Keratinocyte (primary cell): ENCODE data around the gene NRG3. TPM values are rescaled to one million over a fixed set of nuclear protein-coding genes. Genes with fewer than 3 reads are reported as not detected.

ENCODE experiments used
- DNase-seq: peaks from one replicate; pipeline ENCODE4 v3.0.0-alpha.2; 2011; ENCODE audit warnings: low read depth, missing footprints, low spot score
- FAIRE-seq: peaks from 2 replicates; lab custom pipeline; 2011; peaks lifted over from hg19 to GRCh38; lab: Jason Lieb, UNC
- H2AFZ ChIP-seq: 2 replicates; pipeline ENCODE4 v1.6.0; 2012; ENCODE audit warnings: low read length, control low read depth, inconsistent platforms; ENCODE audit not compliant: control insufficient read depth
- H3K27ac ChIP-seq: 2 replicates; pipeline ENCODE4 v1.5.1; 2011; ENCODE audit warnings: low read length; ENCODE audit not compliant: control insufficient read depth, insufficient read depth
- H3K27me3 ChIP-seq: 3 replicates; pipeline ENCODE4 v1.6.0; 2011; ENCODE audit warnings: low read length; ENCODE audit not compliant: control insufficient read depth, insufficient read depth; ENCODE audit errors: extremely low read depth
- H3K36me3 ChIP-seq, 2 experiments: 2 replicates in 1 of 2; 3 replicates in 1 of 2; pipeline ENCODE4 v1.5.1; 2011; ENCODE audit warnings: low read length in 2 of 2, mild to moderate bottlenecking in 1 of 2; ENCODE audit not compliant: control insufficient read depth in 2 of 2, insufficient read depth in 2 of 2; ENCODE audit errors: extremely low read depth in 1 of 2
- H3K4me1 ChIP-seq: 3 replicates; pipeline ENCODE4 v1.5.1; 2011; ENCODE audit warnings: low read length; ENCODE audit not compliant: control insufficient read depth, insufficient read depth; ENCODE audit errors: extremely low read depth
- H3K4me2 ChIP-seq: 3 replicates; pipeline ENCODE4 v1.6.0; 2011; ENCODE audit warnings: low read depth, low read length; ENCODE audit not compliant: control insufficient read depth, insufficient read depth; ENCODE audit errors: extremely low read depth
- H3K4me3 ChIP-seq, 3 experiments: fragments of 200-600 bp in 1 of 3; sonication (generic) in 1 of 3; 2 replicates in 2 of 3; 3 replicates in 1 of 3; pipeline ENCODE4 v1.5.1; 2011 to 2016; ENCODE audit warnings: low read length in 3 of 3, mild to moderate bottlenecking in 3 of 3, control low read depth in 2 of 3, inconsistent platforms in 1 of 3, low read depth in 1 of 3, mixed read lengths in 1 of 3, mixed run types in 1 of 3, moderate library complexity in 1 of 3; ENCODE audit not compliant: control insufficient read depth in 2 of 3, insufficient read depth in 2 of 3; ENCODE audit errors: extremely low read depth in 1 of 3
- H3K79me2 ChIP-seq: 2 replicates; pipeline ENCODE4 v1.6.0; 2012; ENCODE audit warnings: low read length; ENCODE audit not compliant: control insufficient read depth, insufficient read depth
- H3K9ac ChIP-seq: 3 replicates; pipeline ENCODE4 v1.6.0; 2011; ENCODE audit warnings: low read length; ENCODE audit not compliant: control insufficient read depth, insufficient read depth; ENCODE audit errors: extremely low read depth
- H3K9me1 ChIP-seq: 3 replicates; pipeline ENCODE4 v1.6.0; 2011; ENCODE audit warnings: low read length; ENCODE audit not compliant: control insufficient read depth, insufficient read depth; ENCODE audit errors: extremely low read depth
- H3K9me3 ChIP-seq: 2 replicates; pipeline ENCODE4 v1.5.1; 2012; ENCODE audit warnings: low read depth, low read length; ENCODE audit not compliant: control insufficient read depth
- H4K20me1 ChIP-seq: 3 replicates; pipeline ENCODE4 v1.6.0; 2011; ENCODE audit warnings: low read length; ENCODE audit not compliant: control insufficient read depth, insufficient read depth; ENCODE audit errors: extremely low read depth
- EZH2 ChIP-seq: IDR thresholded peaks from one replicate; pipeline ENCODE4 v1.6.1; 2012; ENCODE audit warnings: inconsistent platforms, mild to moderate bottlenecking, low read length, moderate library complexity
- dilution Hi-C: fragments of 300-500 bp; cut with MboI; formaldehyde crosslinking; loops from one replicate; pipeline ENCODE4 v1.7.0; 2020; ENCODE audit warnings: low sequenced_read_pairs; ENCODE audit not compliant: extremely low pct_ligation_motif_present
- polyA plus RNA-seq, 5 experiments: library from polyadenylated mRNA; depleted of rRNA in 3 of 5; stranded (reverse) in 3 of 5; stranded (forward) in 1 of 5; unstranded in 1 of 5; fragments of >200 nt; gene quantifications; 1 replicate in 1 of 5; 2 replicates in 3 of 5; 3 replicates in 1 of 5; pipeline versions ENCODE4 v1.2.1 to v1.2.3, GENCODE V29; 2011 to 2012; ENCODE audit warnings: missing spikeins in 2 of 5, low read depth in 1 of 5, low replicate concordance in 1 of 5
- TF ChIP-seq, protein P1 (sequence below), 3 experiments: IDR thresholded peaks in 1 of 3; conservative IDR thresholded peaks in 1 of 3; optimal IDR thresholded peaks in 1 of 3; 2 replicates in 2 of 3; 3 replicates in 1 of 3; pipeline versions ENCODE3 to v1.5.1; 2011; ENCODE audit warnings: low read length in 3 of 3, mild to moderate bottlenecking in 3 of 3, moderate library complexity in 2 of 3, control low read depth in 1 of 3, inconsistent platforms in 1 of 3; ENCODE audit not compliant: insufficient read depth in 2 of 3; ENCODE audit errors: extremely low read depth in 1 of 3

Gene NRG3
- polyA plus RNA-seq, 1 donor (not counting 4 experiments of a cell fraction or from before 2014, with no cell fraction given): not detected

DNA sequence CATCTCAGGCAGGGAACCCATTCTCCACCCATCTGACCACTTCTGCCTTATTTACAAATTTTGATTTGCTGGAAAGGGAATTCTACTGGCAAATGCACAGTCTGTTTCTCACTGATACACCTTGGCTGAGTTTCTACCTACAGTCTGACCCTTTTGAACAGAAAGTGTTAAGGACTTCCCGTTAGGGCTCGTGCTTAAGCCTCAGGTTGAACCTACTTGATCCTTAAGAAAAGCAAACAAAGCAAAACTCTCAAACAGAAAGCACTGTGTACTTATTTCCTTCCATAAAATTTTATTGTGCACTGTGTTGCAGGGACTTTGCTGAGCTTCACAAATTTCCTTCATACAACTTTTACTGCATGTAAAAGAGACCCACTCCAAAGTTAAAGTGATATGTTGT, 367.8 kb downstream of the NRG3 start:
- dilution Hi-C loops: no loop called here
- no peak for FAIRE-seq
- Histone ChIP-seq H4K20me1 (no peaks in the 10 kb centered on the region), H3K79me2 (no peaks in the 10 kb centered on the region), H3K27ac (no peak overlapping the region), H3K36me3 (no peaks in the 10 kb centered on the region), H3K4me2 (no peak overlapping the region), H3K9me1 (no peaks in the 10 kb centered on the region), H2AFZ (no peak overlapping the region), H3K9me3 (no peaks in the 10 kb centered on the region), H3K9ac (no peak overlapping the region), H3K4me3 (no peak overlapping the region), H3K4me1 (no peaks in the 10 kb centered on the region), H3K27me3 (no peaks in the 10 kb centered on the region)
- no peak for TF ChIP-seq EZH2
- no peak for DNase-seq

DNA sequence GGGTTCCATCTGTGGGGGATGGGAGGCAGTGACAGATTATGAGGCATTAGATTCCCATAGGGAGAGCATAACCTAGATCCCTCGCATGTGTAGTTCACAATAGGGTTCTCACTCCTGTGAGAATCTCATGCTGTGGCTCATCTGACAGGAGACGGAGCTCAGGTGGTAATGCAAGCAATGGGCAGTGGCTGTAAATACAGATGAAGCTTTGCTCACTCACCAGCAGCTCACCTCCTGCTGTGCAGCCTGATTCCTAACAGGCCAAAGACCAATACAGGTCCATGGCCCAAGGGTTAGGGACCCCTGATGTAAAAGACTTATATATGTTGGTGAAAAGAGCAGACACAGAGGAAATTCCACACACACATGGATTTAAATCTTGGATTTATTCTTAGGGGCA, 370.2 kb downstream of the NRG3 start:
- no peaks in the 10 kb centered on the region for H3K36me3 ChIP-seq
- DNase-seq (no peak), FAIRE-seq (no peak)
- no peaks in the 10 kb centered on the region for H4K20me1 ChIP-seq
- no peak overlapping the region for H2AFZ ChIP-seq
- H3K79me2 ChIP-seq: no peaks in the 10 kb centered on the region
- H3K27me3 ChIP-seq: no peaks in the 10 kb centered on the region
- H3K4me2 ChIP-seq: no peak overlapping the region
- dilution Hi-C loops: no loop called here
- H3K9ac ChIP-seq: no peak overlapping the region
- no peaks in the 10 kb centered on the region for H3K9me1 ChIP-seq
- no peaks in the 10 kb centered on the region for H3K9me3 ChIP-seq
- H3K4me1 ChIP-seq: no peaks in the 10 kb centered on the region
- no peak overlapping the region for H3K4me3 ChIP-seq
- H3K27ac ChIP-seq: no peak overlapping the region
- TF ChIP-seq, protein P1, sequence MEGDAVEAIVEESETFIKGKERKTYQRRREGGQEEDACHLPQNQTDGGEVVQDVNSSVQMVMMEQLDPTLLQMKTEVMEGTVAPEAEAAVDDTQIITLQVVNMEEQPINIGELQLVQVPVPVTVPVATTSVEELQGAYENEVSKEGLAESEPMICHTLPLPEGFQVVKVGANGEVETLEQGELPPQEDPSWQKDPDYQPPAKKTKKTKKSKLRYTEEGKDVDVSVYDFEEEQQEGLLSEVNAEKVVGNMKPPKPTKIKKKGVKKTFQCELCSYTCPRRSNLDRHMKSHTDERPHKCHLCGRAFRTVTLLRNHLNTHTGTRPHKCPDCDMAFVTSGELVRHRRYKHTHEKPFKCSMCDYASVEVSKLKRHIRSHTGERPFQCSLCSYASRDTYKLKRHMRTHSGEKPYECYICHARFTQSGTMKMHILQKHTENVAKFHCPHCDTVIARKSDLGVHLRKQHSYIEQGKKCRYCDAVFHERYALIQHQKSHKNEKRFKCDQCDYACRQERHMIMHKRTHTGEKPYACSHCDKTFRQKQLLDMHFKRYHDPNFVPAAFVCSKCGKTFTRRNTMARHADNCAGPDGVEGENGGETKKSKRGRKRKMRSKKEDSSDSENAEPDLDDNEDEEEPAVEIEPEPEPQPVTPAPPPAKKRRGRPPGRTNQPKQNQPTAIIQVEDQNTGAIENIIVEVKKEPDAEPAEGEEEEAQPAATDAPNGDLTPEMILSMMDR (optimal IDR thresholded peaks at IDR 0.05 in 1 of 3, IDR thresholded peaks at IDR 0.05 in 1 of 3, conservative IDR thresholded peaks at IDR 0.05 in 1 of 3; ENCODE audit: extremely low read depth in 1 of 3, insufficient read depth in 2 of 3, low read length in 3 of 3): no peak
- no peak for TF ChIP-seq EZH2

DNA sequence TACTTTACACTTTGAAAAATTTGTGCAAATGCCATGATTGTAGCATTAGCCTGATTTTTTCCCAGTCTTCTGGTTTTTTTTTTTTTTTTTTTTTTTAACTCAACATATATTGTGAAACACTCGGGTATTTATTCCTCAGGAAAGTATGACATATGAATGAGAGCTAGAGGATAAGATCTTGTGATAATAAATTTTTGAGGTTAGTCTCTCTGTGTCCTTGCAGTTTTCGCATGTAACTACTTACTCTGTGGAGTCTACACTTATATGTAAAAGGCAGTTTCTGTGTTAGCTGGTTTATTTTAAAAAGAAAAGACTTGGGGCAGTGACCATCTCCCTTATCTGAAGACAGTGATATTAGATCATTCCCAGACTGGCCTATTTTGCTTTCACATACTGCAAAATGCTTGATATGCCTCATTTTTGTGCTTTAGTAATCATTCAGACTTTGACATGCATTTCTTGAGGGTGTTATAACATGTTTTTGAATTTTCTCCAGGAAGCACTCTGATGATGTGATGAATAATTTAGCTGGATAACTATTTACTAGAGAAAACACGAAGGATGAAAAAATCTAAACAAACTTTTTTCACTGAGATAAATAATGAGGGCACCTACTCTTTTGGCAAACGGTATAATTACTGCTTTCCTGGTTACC, 371.0 kb downstream of the NRG3 start:
- Histone ChIP-seq H3K9ac (no peak overlapping the region), H3K79me2 (no peaks in the 10 kb centered on the region), H3K4me1 (no peaks in the 10 kb centered on the region), H3K36me3 (no peaks in the 10 kb centered on the region), H3K27ac (no peak overlapping the region), H4K20me1 (no peaks in the 10 kb centered on the region), H3K27me3 (no peaks in the 10 kb centered on the region), H3K4me3 (no peak overlapping the region), H3K4me2 (no peak overlapping the region), H3K9me3 (no peaks in the 10 kb centered on the region), H2AFZ (no peak overlapping the region), H3K9me1 (no peaks in the 10 kb centered on the region)
- no peak for TF ChIP-seq EZH2
- TF ChIP-seq, protein P1 (optimal IDR thresholded peaks at IDR 0.05 in 1 of 3, IDR thresholded peaks at IDR 0.05 in 1 of 3, conservative IDR thresholded peaks at IDR 0.05 in 1 of 3; ENCODE audit: extremely low read depth in 1 of 3, insufficient read depth in 2 of 3, low read length in 3 of 3): no peak
- FAIRE-seq: no peak
- DNase-seq: no peak
- dilution Hi-C loops: no loop called here
